DND-41 (cell line): ENCODE measurements around the gene ADPRHL1.

Source experiments
- ATAC-seq: fragments of 200-7000 bp; cut with Tn5 transposase; 3 replicates; pipeline ENCODE4 v1.9.1; 2021; ENCODE audit warnings: low read depth; ENCODE audit not compliant: insufficient read depth
- DNase-seq: peaks from one replicate; pipeline ENCODE4 v3.0.0-alpha.2; 2020
- H2AFZ ChIP-seq: 2 replicates; pipeline ENCODE4 v1.6.0; 2012; ENCODE audit warnings: low read depth, low read length
- H3K27ac ChIP-seq: 2 replicates; pipeline ENCODE4 v1.5.1; 2012; ENCODE audit warnings: low read length, inconsistent platforms
- H3K27me3 ChIP-seq: fragments of 200-600 bp; sonication (generic); 2 replicates; pipeline ENCODE4 v1.6.0; 2012; ENCODE audit warnings: low read length, mild to moderate bottlenecking, inconsistent platforms; ENCODE audit not compliant: insufficient read depth, poor library complexity
- H3K36me3 ChIP-seq: 2 replicates; pipeline ENCODE4 v1.5.1; 2012; ENCODE audit warnings: low read length, inconsistent platforms; ENCODE audit not compliant: insufficient read depth
- H3K4me1 ChIP-seq: 2 replicates; pipeline ENCODE4 v1.5.1; 2012; ENCODE audit warnings: mild to moderate bottlenecking, low read length; ENCODE audit not compliant: insufficient read depth
- H3K4me2 ChIP-seq: 2 replicates; pipeline ENCODE4 v1.6.0; 2012; ENCODE audit warnings: mild to moderate bottlenecking, moderate library complexity, low read length, inconsistent platforms; ENCODE audit not compliant: insufficient read depth
- H3K4me3 ChIP-seq, 2 experiments: fragments of 200-600 bp in 1 of 2; shearing (Covaris generic) in 1 of 2; 2 replicates each; pipeline ENCODE4 v1.5.1; 2012 to 2016; ENCODE audit warnings: inconsistent platforms in 2 of 2, low read length in 2 of 2, mild to moderate bottlenecking in 2 of 2, low read depth in 1 of 2, moderate library complexity in 1 of 2
- H3K79me2 ChIP-seq: 2 replicates; pipeline ENCODE4 v1.6.0; 2012; ENCODE audit warnings: low read length, inconsistent platforms; ENCODE audit not compliant: insufficient read depth
- H3K9ac ChIP-seq: 2 replicates; pipeline ENCODE4 v1.6.0; 2012; ENCODE audit warnings: low read depth, mild to moderate bottlenecking, inconsistent platforms, low read length, moderate library complexity
- H3K9me3 ChIP-seq: 2 replicates; pipeline ENCODE4 v1.5.1; 2012; ENCODE audit warnings: low read length, moderate library complexity, mild to moderate bottlenecking, inconsistent platforms; ENCODE audit not compliant: insufficient read depth, severe bottlenecking
- H4K20me1 ChIP-seq: 2 replicates; pipeline ENCODE4 v1.6.0; 2012; ENCODE audit warnings: low read length; ENCODE audit not compliant: insufficient read depth
- EZH2 ChIP-seq: IDR thresholded peaks from 3 replicates; pipeline ENCODE4 v1.6.1; 2012; ENCODE audit warnings: borderline replicate concordance, low read depth, mild to moderate bottlenecking, moderate library complexity, low read length, inconsistent platforms; ENCODE audit not compliant: severe bottlenecking
- TF ChIP-seq, protein P1 (sequence below): IDR thresholded peaks from 2 replicates; pipeline ENCODE4 v1.5.1; 2012; ENCODE audit warnings: borderline replicate concordance, low read length, moderate library complexity, mild to moderate bottlenecking; ENCODE audit not compliant: poor library complexity, severe bottlenecking; ENCODE audit errors: extremely low read depth

Gene ADPRHL1

DNA sequence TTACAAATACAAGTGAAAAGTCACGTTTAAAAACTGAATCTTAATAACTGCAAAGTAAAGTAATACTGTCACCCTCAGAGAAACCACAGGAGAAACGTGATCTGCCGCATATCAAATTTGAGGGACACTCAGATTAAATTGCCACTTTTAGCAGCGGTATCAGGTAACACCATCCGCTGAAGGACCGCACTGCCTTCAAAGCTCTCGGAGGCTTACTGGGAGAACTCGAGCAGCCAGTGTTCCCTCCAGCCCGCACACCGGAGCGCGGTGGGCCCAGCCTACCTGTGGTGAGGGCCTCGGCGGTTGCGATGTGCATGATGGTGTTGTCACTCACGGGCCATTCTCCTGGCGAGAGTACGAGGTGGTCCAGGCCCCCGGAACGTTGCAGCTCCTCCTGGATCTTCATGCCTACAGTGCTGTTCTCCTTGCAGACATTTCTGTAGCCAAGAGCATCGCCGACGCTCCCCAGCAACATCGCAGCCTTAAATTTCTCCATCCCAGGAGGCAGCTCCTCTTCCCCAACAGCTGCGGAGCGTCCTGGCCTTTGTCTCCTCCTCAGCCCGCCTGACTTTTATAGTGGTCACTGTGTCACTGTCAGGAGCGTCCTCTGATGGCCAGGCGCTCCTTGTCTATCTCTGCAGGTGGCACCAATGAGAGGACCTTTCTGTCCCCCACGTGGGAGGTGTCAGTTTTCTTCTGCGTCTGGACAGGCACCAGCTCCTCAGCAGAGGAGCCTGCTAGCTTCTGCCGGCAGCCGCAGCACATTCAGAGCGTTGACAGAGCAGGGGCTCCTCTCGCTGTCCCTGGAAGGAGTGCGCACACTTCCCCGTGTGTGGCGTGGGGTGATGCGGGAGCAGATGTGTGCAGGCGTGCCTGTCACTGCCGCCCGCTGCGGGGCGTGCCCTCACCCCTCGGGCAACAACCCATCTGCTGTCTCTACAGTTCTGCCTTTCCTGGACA lies at the start of gene ADPRHL1:
Gene ADPRHL1, minus strand, starts transcription at position 547 of the 960 bp plus-strand sequence. Its CDS starts 51 bp downstream, at position 496.
- Histone ChIP-seq H4K20me1 (peaks cover 31% of the 10 kb centered on the region), H3K4me1 (no peaks in the 10 kb centered on the region), H3K9me3 (no peaks in the 10 kb centered on the region), H3K4me3 (no peak within 1 kb of the TSS), H3K27me3 (no peaks in the 10 kb centered on the region), H3K9ac (no peak within 1 kb of the TSS), H3K27ac (no peak within 1 kb of the TSS), H2AFZ (no peak within 1 kb of the TSS), H3K4me2 (no peak within 1 kb of the TSS), H3K79me2 (no peaks in the 10 kb centered on the region), H3K36me3 (peaks cover 34% of the 10 kb centered on the region)
- DNase-seq (no peak), ATAC-seq (no peak)
- TF ChIP-seq EZH2: no peak
- TF ChIP-seq, protein P1, sequence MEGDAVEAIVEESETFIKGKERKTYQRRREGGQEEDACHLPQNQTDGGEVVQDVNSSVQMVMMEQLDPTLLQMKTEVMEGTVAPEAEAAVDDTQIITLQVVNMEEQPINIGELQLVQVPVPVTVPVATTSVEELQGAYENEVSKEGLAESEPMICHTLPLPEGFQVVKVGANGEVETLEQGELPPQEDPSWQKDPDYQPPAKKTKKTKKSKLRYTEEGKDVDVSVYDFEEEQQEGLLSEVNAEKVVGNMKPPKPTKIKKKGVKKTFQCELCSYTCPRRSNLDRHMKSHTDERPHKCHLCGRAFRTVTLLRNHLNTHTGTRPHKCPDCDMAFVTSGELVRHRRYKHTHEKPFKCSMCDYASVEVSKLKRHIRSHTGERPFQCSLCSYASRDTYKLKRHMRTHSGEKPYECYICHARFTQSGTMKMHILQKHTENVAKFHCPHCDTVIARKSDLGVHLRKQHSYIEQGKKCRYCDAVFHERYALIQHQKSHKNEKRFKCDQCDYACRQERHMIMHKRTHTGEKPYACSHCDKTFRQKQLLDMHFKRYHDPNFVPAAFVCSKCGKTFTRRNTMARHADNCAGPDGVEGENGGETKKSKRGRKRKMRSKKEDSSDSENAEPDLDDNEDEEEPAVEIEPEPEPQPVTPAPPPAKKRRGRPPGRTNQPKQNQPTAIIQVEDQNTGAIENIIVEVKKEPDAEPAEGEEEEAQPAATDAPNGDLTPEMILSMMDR: no peak

DNA sequence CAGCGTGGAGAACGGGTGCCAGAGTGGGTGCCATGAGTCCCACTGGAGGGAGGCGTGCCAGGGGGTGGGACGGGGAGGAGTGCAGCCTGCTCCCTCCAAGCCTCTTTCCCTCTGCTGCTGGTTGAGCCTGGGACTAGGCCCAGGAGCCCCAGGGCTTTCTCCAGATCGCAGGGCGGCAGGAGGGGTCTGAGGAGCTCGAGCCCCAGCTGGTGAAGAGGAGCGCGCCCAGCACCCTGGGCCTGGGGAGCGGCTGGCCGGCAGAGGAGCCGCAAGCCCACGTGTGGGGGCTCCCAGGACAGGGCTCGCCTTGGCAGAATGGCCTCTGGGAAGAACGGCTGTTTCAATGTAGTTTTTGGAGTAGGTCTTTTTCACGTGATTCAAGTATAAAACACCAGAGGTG lies 49.4 kb upstream of the ADPRHL1 start:
- H4K20me1 ChIP-seq: peaks cover 3% of the 10 kb centered on the region
- no peak overlapping the region for H3K4me2 ChIP-seq
- H3K27ac ChIP-seq: no peak overlapping the region
- no peak for TF ChIP-seq EZH2
- TF ChIP-seq, protein P1: no peak
- H3K4me1 ChIP-seq: no peaks in the 10 kb centered on the region
- H3K9ac ChIP-seq: no peak overlapping the region
- no peak overlapping the region for H3K4me3 ChIP-seq
- no peak overlapping the region for H2AFZ ChIP-seq
- no peaks in the 10 kb centered on the region for H3K9me3 ChIP-seq
- peaks cover 71% of the 10 kb centered on the region for H3K36me3 ChIP-seq
- ATAC-seq: no peak
- H3K79me2 ChIP-seq: no peaks in the 10 kb centered on the region
- DNase-seq: no peak
- H3K27me3 ChIP-seq: no peaks in the 10 kb centered on the region

DNA sequence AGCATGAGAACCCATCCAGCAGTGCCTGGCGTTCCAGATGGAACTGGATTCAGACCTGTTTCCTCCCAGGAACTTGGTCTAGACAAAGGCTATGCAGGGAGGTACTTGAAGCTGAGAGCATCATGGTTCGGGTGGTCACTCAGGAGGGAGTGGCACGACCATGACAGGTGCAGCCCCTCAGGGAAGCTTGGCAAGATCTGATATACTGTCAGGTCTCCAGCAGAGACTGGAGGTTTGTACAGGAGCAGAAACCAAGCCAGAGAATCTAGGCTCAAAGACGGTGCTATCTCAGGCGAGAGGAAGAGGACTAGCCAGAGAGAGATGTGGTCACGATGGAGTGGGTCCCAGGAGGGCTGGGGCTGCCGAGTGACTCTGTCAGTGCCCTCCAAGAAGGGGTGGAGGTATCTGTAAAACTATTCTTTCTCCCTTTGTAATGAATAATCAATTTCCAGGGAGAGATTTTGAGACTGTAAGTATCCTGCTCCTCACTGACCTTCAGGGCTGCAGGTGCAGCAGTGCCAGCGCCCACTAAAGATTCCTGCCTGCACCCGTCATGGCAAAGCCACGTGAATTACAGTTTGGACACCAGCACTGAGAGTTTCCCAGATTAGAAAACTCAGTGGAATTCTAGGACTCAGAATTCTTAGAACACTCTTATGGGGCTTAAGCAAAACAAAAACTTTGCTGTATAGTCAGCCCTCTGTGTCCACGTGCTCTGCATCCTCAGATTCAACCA lies 47.4 kb upstream of the ADPRHL1 start:
- H3K4me3 ChIP-seq: no peak overlapping the region
- ATAC-seq (no peak), DNase-seq (no peak)
- TF ChIP-seq EZH2: no peak
- TF ChIP-seq, protein P1: no peak
- H3K36me3 ChIP-seq: peaks cover 91% of the 10 kb centered on the region
- peaks cover 8% of the 10 kb centered on the region; the same call in 1 of the 2 replicates for H4K20me1 ChIP-seq
- no peaks in the 10 kb centered on the region for H3K27me3 ChIP-seq
- H3K4me1 ChIP-seq: 0 out of 2 replicates have a peak, but pooled peaks cover 3% of the 10 kb centered on the region
- H2AFZ ChIP-seq: no peak overlapping the region
- no peaks in the 10 kb centered on the region for H3K9me3 ChIP-seq
- H3K27ac ChIP-seq: no peak overlapping the region
- H3K4me2 ChIP-seq: no peak overlapping the region
- no peaks in the 10 kb centered on the region for H3K79me2 ChIP-seq
- no peak overlapping the region for H3K9ac ChIP-seq
